ENCODE measurements around the gene ZNF536.

ZNF536 gene

DNA sequence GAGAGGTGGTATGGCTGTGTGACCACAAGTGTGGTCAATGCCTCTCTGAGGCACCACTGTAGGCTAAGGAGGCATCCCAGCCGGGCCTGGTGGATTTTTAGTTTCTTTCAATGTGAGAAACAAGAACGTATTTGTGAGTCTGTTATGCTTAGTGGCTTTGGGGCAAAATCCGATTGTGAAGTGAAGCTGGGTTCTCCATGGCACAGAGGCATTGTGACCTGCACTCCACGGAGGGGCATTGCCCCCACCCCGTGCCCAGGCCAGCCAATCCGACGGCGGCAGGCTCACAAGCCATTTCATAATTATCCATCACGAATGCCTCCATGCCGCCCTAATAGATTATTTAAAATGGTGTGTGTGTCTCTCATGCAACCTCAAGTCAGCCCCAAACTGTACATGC is 151.6 kb downstream of the ZNF536 start:
- in situ Hi-C loops (cut with HindIII; ENCODE audit: low pct_ligation_motif_present, low pct_unique_long_range_greater_than_20kb, low sequenced_read_pairs), result no loop called here
- no peak for DNase-seq

- no peak for DNase-seq
- in situ Hi-C loops (cut with HindIII; ENCODE audit: low pct_ligation_motif_present, low pct_unique_long_range_greater_than_20kb, low sequenced_read_pairs), result no loop called here
Measured at GRCh38 chr19:30525383-30525782, 153.2 kb downstream of the ZNF536 start.

DNA sequence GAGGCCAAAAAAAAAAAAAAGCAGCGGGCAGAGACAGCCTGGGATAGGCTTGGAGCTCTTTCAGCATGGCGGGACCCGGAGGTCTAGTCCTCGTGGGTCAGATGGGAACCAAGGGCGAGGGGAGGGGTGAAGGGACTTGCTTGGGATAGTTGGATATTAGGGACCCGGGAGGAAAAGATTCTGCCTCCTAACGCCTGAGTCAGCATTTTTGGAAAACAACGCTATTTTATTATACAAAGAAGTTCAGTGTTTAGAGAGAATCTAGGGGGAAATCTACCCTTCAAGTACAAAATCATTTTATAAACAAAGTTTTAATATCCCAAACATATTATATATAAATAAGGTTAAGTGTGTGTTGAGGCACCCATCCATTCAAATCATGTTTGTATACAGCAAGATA is 156.7 kb downstream of the ZNF536 start:
- no peak for DNase-seq
- in situ Hi-C loops (cut with HindIII; ENCODE audit: low pct_ligation_motif_present, low pct_unique_long_range_greater_than_20kb, low sequenced_read_pairs), result no loop called here

DNA sequence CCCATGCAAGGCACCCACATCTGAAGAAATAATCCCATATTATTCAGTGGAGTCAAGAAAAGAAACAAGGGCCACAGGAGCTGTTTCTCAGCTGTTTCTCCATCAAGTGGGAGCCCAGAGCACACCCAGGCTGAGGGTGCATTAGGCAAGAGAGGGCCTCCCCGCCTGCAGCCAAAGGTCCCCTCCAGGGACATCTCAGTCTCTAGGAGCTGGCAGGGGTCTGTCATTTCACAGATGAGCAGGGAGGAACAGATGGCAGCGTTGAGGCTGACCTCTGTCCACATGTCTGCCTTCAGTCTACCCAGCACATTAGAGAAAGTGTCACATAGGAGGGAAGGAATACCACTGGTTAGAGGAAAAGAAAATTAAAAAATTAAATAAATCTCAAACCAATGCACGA is 157.7 kb downstream of the ZNF536 start:
- in situ Hi-C loops (cut with HindIII; ENCODE audit: low pct_ligation_motif_present, low pct_unique_long_range_greater_than_20kb, low sequenced_read_pairs), result no loop called here

DNA sequence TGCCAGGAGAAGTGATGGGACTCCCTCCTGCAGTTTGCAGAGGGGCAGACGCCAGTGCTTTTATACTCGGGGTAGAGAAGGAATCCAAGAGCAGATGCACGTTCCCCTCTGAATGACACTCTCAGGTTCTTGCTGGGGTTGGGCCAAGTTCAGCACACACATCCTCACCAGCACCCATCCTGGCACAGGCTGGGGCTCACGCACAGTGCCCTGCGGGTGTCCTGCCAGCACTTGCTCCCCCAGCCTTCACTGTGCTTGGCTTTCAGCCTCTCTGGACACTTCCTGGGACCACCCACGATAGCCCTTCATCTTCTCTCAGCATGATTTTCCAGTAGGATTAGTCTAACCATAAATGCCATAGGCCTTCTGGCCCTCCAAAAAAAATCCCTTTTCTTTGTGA is 158.6 kb downstream of the ZNF536 start:
- no peak for DNase-seq
- in situ Hi-C loops (cut with HindIII; ENCODE audit: low pct_ligation_motif_present, low pct_unique_long_range_greater_than_20kb, low sequenced_read_pairs), result no loop called here

More for the DNA sequence above, 157.7 kb downstream of the ZNF536 start:
- DNase-seq, result no peak

DNA sequence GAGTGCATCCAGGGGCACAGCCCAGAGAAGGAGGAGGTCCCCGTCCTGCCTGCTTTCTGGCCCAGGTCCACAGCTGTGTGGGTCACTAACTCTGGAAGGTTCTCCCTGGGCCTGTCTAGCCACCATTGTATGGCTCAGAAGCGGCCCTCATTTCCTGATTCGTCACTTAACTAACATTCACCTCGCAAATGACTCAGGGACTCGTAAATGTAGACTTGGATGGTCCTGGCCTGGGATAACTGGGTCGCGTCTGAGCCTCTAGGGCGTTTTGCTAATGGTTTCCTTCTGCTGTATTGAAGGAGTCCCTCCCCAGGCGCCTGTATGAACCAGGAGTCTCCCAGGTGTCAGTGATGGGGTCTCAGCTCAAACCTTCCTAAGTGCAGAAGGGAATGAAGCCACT is 162.8 kb downstream of the ZNF536 start:
- no peak for DNase-seq
- in situ Hi-C loops (cut with HindIII; ENCODE audit: low pct_ligation_motif_present, low pct_unique_long_range_greater_than_20kb, low sequenced_read_pairs), result no loop called here

- in situ Hi-C loops (cut with HindIII; ENCODE audit: low pct_ligation_motif_present, low pct_unique_long_range_greater_than_20kb, low sequenced_read_pairs), result no loop called here
- no peak for DNase-seq
Measured at GRCh38 chr19:30536975-30537374, 164.8 kb downstream of the ZNF536 start.

- no peak for DNase-seq
- in situ Hi-C loops (cut with HindIII; ENCODE audit: low pct_ligation_motif_present, low pct_unique_long_range_greater_than_20kb, low sequenced_read_pairs), result no loop called here
Measured at GRCh38 chr19:30539315-30539714, 167.1 kb downstream of the ZNF536 start.

- no peak for DNase-seq
- in situ Hi-C loops (cut with HindIII; ENCODE audit: low pct_ligation_motif_present, low pct_unique_long_range_greater_than_20kb, low sequenced_read_pairs), result no loop called here
Measured at GRCh38 chr19:30539981-30540380, 167.8 kb downstream of the ZNF536 start.

GRCh38 chr19:30540761-30541160 is 168.6 kb downstream of the ZNF536 start:
- in situ Hi-C loops (cut with HindIII; ENCODE audit: low pct_ligation_motif_present, low pct_unique_long_range_greater_than_20kb, low sequenced_read_pairs), result no loop called here
- no peak for DNase-seq

DNA sequence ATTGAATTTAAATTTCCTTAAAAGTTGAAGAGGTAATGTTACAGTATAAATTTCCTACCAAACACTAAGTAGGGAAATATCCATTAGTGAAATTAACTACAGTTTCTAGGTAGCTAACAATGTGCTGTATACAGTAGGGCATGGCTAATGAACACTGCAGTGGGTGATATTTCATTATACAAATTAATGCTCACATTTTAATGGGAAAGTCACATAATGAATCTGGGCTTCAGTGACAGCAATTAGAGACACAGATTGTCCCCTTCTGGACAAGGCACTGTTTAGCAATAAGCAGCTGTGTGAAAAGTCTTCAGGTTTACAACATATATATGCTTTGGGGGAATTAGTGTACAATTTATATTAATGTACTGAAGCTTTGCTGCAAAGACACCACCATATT is 169.4 kb downstream of the ZNF536 start:
- in situ Hi-C loops (cut with HindIII; ENCODE audit: low pct_ligation_motif_present, low pct_unique_long_range_greater_than_20kb, low sequenced_read_pairs), result no loop called here
- no peak for DNase-seq

- in situ Hi-C loops (cut with HindIII; ENCODE audit: low pct_ligation_motif_present, low pct_unique_long_range_greater_than_20kb, low sequenced_read_pairs), result no loop called here
- no peak for DNase-seq
Measured at GRCh38 chr19:30543243-30543945, 171.2 kb downstream of the ZNF536 start.

- no peak for DNase-seq
- in situ Hi-C loops (cut with HindIII; ENCODE audit: low pct_ligation_motif_present, low pct_unique_long_range_greater_than_20kb, low sequenced_read_pairs), result no loop called here
Measured at GRCh38 chr19:30545752-30546151, 173.6 kb downstream of the ZNF536 start.

DNA sequence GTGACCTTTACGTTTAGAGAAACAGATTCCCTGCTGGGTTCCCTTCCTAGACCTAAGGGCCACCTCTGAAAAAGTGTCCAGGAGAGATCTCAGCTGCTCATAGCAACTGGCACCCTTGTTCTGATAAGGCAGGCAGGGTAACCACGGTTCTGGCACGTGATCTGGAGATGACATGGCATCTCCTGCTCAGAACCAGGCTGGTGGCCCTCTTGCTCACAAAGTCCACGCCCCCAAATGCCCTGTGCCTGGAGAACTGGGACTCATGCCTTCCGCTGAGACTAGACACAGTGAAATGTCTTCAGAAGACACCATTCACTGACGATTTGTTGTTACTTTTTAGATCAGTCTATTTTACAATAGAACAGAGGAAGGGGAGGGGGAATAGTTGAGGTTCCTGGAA is 174.1 kb downstream of the ZNF536 start:
- DNase-seq, result no peak
- in situ Hi-C loops (cut with HindIII; ENCODE audit: low pct_ligation_motif_present, low pct_unique_long_range_greater_than_20kb, low sequenced_read_pairs), result no loop called here

DNA sequence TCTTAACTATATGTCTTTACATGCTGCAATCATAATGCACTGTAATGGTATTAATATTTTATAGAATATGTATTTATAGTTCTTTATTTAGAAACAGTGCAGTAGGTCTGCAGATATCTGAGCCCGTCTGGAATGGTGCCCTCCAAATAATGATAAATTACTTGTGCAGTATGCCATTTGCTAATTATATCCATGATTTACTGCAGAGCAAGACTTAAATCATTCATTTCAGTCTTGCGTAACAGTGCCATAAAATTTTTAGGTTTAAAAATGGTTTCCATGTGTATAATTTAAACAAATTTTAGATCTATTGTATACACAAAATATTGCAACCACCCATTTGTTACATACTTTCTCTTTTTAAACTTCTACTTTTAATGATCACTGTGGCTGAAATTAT is 175.1 kb downstream of the ZNF536 start:
- in situ Hi-C loops (cut with HindIII; ENCODE audit: low pct_ligation_motif_present, low pct_unique_long_range_greater_than_20kb, low sequenced_read_pairs), result no loop called here
- no peak for DNase-seq

- no peak for DNase-seq
- in situ Hi-C loops (cut with HindIII; ENCODE audit: low pct_ligation_motif_present, low pct_unique_long_range_greater_than_20kb, low sequenced_read_pairs), result no loop called here
Measured at GRCh38 chr19:30549151-30549550, 177.0 kb downstream of the ZNF536 start.

DNA sequence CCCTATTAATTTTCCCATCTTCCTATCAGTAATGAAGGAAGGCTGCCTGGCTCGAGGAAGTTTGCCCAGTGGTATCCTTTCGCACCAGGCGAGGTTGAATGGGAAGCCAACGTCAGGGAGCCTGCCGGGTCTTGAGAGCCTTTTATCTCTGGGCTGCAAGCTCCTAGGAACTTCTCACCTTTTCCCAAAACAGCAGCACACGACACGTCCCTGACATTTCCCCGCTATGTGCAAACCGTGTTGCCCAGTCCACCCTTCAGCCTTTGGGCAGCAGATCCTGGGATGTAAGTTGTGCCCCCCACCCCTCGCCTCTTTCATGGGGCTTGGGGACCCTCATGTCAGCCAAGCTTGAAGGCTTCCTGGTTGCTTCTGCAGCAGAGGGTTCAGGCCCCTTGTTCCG is 179.1 kb downstream of the ZNF536 start:
- in situ Hi-C loops (cut with HindIII; ENCODE audit: low pct_ligation_motif_present, low pct_unique_long_range_greater_than_20kb, low sequenced_read_pairs), result no loop called here

GRCh38 chr19:30552593-30552992 is 180.4 kb downstream of the ZNF536 start:
- DNase-seq, result no peak
- in situ Hi-C loops (cut with HindIII; ENCODE audit: low pct_ligation_motif_present, low pct_unique_long_range_greater_than_20kb, low sequenced_read_pairs), result no loop called here

More for the DNA sequence above, 179.1 kb downstream of the ZNF536 start:
- no peak for DNase-seq

GRCh38 chr19:30555075-30555790 is 183.0 kb downstream of the ZNF536 start:
- in situ Hi-C loops (cut with HindIII; ENCODE audit: low pct_ligation_motif_present, low pct_unique_long_range_greater_than_20kb, low sequenced_read_pairs), result no loop called here
- DNase-seq, result no peak

DNA sequence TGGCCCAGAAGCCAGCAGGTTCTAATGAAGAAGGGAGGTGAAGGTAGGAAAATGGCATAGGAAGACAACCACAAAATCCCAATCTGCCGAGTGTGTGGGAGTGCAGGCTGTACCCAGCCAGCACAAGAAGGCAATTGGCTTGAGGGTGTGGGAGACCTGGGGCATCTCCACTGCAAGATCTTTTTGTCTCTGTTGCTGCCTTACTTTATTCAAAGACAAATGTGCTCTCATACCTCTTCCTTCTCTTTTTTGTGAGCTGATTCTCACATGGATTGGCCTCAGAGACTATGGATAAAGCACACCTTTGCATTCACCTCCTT is 183.6 kb downstream of the ZNF536 start:
- in situ Hi-C loops (cut with HindIII; ENCODE audit: low pct_ligation_motif_present, low pct_unique_long_range_greater_than_20kb, low sequenced_read_pairs), result no loop called here
- no peak for DNase-seq
